ENCODE results near the gene FNDC5.

FNDC5 gene

GRCh38 chr1:32874860-32875752, 4.4 kb upstream of the FNDC5 start:
- Histone ChIP-seq H3K27me3 (peaks cover 93% of the 10 kb centered on the region), H3K27ac (no peak overlapping the region), H3K4me3 (ENCODE audit: low read depth in 1 of 2, low read length in 1 of 2) (no peak overlapping the region), H3K4me1 (ENCODE audit: control insufficient read depth in 1 of 2, insufficient read depth in 1 of 2, low read depth in 1 of 2, low read length in 1 of 2) (no peaks in the 10 kb centered on the region), H3K9me3 (no peaks in the 10 kb centered on the region), H3K36me3 (no peaks in the 10 kb centered on the region)
- TF ChIP-seq CTCF (IDR thresholded peaks at IDR 0.05), result no peak

DNA sequence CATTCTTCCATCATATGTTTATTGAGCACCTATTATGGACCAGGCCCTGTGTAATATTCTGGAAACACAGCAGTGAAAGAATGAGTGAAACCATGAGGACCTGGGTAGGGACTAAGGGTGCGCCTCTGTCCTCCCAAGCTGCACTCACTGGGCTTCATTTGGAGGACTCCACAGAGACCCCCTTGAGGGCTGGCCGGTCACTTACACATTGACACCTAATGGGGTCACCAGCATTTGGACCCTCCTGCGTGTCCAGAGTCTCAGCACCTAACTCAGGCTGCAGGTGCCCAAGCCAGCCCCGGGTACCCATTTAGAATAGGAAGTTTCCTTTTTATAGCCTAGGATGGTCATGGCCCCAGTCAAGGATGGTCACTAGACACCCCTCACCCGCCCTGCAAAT, 2.8 kb upstream of the FNDC5 start:
- no peak overlapping the region for H3K4me3 ChIP-seq (ENCODE audit: low read depth in 1 of 2, low read length in 1 of 2)
- peaks cover 98% of the 10 kb centered on the region for H3K27me3 ChIP-seq
- no peaks in the 10 kb centered on the region for H3K4me1 ChIP-seq (ENCODE audit: control insufficient read depth in 1 of 2, insufficient read depth in 1 of 2, low read depth in 1 of 2, low read length in 1 of 2)
- no peak for TF ChIP-seq CTCF (IDR thresholded peaks at IDR 0.05)
- H3K27ac ChIP-seq, result no peak overlapping the region
- H3K9me3 ChIP-seq, result no peaks in the 10 kb centered on the region
- H3K36me3 ChIP-seq, result no peaks in the 10 kb centered on the region

DNA sequence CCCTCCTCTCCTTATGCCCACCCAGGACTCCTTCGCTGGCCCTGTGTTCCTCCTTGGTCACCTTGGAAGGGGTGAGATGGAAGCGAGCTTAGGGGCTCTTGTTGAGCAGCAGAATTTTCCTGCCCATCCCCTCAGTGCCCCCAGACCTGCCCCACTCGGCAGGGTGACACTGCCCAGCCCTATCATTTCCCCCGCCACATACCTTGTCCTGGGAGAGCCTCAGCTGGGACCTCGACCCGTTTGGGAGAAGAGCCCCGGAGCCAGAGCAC, 1.4 kb upstream of the FNDC5 start:
- Histone ChIP-seq H3K27me3 (peaks cover 84% of the 10 kb centered on the region), H3K27ac (no peak overlapping the region), H3K9me3 (no peaks in the 10 kb centered on the region), H3K36me3 (no peaks in the 10 kb centered on the region), H3K4me3 (ENCODE audit: low read depth in 1 of 2, low read length in 1 of 2) (no peak overlapping the region), H3K4me1 (ENCODE audit: control insufficient read depth in 1 of 2, insufficient read depth in 1 of 2, low read depth in 1 of 2, low read length in 1 of 2) (no peaks in the 10 kb centered on the region)
- TF ChIP-seq CTCF (IDR thresholded peaks at IDR 0.05), result no peak

DNA sequence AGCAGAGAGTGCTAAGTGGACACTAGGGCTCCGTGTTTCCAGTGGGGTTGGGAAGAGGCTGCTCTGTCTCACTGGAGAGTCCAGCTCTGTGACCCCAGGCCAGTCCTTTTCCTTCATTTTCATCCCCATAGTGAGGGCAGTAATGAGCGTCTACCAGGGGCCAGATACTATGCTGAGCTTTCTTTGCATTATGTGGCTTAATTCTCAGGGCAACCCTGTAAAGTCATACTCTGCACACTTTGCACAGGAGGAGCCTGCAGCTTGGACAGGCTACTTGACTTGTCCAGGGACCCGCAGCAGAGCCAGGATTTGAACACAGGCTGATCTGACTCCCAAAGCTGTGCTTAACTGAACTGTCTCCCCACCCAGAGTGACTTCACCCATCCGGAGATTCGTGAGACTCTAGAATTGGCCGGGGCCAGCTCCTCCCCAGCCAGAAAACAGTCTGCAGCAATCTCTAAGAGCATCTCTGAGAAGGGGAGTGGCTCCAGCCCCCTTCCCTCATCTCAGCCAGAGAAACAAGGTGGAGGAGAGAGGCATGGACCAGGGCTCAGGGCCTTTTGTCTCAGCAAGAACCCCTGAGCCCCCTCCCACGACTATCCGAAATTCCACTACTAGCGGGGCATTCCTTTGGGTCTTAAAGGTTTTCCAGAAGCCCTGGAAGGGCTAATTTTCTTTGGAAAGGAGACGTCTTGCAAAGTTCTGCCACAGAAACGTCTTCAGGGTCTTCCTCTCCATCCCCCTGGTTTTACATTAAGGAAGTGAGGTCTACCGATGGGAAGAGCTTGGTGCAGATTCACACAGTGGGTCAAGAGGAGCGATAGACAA, 866 bp upstream of the FNDC5 start:
- H3K36me3 ChIP-seq, result no peaks in the 10 kb centered on the region
- H3K4me1 ChIP-seq (ENCODE audit: control insufficient read depth in 1 of 2, insufficient read depth in 1 of 2, low read depth in 1 of 2, low read length in 1 of 2), result no peaks in the 10 kb centered on the region
- TF ChIP-seq CTCF (IDR thresholded peaks at IDR 0.05), result no peak
- no peak overlapping the region for H3K4me3 ChIP-seq (ENCODE audit: low read depth in 1 of 2, low read length in 1 of 2)
- no peak overlapping the region for H3K27ac ChIP-seq
- H3K27me3 ChIP-seq, result peaks cover 79% of the 10 kb centered on the region
- no peaks in the 10 kb centered on the region for H3K9me3 ChIP-seq

DNA sequence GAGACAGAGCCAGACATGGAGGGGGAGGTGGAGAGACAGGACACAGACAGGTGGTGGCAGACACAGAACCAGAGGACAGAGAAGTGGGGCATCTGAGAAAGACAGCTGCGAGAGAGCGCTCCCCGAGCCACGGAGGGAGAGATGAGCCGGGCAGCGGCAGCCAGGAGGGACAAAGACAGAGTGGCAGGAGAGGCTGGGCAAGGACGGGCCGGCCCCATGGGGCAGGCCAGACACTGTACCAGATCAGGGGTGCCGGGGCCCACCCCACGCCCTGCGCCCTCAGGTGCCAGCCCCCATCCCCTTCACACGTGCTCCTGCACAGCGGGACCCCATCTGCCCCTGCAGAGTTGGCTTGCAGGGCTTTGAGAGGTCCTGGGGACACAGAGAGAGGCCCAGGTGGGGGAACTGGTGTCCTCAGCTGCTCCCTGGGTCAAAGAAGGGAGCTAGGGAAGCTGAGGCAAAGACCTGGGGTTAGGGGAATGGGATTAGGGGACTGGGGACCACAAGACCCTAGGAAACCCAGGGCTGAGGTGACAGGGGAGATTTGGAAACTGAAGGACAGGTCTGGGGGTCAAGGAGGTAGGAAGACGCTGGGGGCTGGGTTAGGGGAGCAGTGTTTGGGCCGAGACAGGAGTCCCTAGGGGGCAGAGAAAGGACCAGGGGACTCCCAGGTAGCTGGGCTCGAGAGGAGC, 643 bp downstream of the FNDC5 start:
- H3K4me1 ChIP-seq (ENCODE audit: control insufficient read depth in 1 of 2, insufficient read depth in 1 of 2, low read depth in 1 of 2, low read length in 1 of 2), result no peaks in the 10 kb centered on the region
- H3K36me3 ChIP-seq, result no peaks in the 10 kb centered on the region
- H3K27ac ChIP-seq, result no peak overlapping the region
- H3K27me3 ChIP-seq, result peaks cover 63% of the 10 kb centered on the region
- no peak for TF ChIP-seq CTCF (IDR thresholded peaks at IDR 0.05)
- H3K9me3 ChIP-seq, result no peaks in the 10 kb centered on the region
- H3K4me3 ChIP-seq (ENCODE audit: low read depth in 1 of 2, low read length in 1 of 2), result no peak overlapping the region
